DOHH2 (cell line): ENCODE measurements around the gene SLMAP.

Experiments used
- EZH2phosphoT487 ChIP-seq: fragments of 200-600 bp; sonication (generic); IDR thresholded peaks from 2 replicates; pipeline ENCODE4 v1.6.1; 2017; ENCODE audit warnings: borderline replicate concordance, mild to moderate bottlenecking, antibody characterized with exemption, low read length, moderate library complexity, mixed read lengths
- TF ChIP-seq, protein P1 (sequence below): fragments of 200-600 bp; sonication (generic); IDR thresholded peaks from one replicate; pipeline ENCODE4 v1.5.1; 2014; ENCODE audit warnings: antibody characterized with exemption, mild to moderate bottlenecking, low read depth, low read length; ENCODE audit not compliant: poor library complexity, severe bottlenecking

DNA sequence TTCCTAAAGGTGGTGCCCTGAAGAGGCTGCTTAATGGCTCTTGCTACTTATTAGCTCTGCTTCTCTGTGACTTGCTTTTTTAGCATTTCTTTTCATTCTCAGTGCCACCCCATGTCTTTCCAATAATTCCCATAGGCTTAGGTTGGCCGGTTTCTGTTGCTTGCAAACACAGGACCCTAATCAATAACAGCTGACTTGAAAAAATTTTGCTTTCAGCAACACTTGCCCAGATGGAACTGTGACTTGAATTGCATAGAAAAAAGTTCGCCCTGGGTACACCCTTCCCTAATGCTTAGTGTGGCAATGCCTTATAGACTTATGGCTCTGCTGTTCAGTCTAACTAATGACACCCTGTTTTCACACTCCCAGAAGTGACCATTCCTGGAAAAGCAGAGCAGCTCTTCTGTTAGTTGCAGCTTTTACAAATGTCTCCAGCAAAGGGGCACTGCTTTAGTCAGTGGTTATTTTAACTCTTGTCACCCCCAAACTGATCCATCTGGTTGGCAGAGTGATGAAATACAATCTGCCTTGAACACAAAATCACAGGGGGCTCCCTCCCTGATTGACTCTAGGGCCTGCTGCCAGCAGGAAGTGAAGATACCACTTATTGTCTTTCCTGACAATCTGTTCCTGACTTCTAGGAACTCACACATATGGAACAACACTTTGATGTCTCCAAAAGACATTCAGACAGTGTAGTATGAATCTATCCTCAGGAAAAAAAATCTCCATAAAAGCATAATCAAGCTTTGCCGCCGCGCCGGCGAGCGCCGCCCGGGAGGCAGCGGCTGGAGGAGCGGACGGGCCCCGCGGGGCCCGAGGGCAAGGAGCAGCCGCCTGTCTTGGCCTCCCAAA, 9.7 kb upstream of the SLMAP start:
- TF ChIP-seq, protein P1, sequence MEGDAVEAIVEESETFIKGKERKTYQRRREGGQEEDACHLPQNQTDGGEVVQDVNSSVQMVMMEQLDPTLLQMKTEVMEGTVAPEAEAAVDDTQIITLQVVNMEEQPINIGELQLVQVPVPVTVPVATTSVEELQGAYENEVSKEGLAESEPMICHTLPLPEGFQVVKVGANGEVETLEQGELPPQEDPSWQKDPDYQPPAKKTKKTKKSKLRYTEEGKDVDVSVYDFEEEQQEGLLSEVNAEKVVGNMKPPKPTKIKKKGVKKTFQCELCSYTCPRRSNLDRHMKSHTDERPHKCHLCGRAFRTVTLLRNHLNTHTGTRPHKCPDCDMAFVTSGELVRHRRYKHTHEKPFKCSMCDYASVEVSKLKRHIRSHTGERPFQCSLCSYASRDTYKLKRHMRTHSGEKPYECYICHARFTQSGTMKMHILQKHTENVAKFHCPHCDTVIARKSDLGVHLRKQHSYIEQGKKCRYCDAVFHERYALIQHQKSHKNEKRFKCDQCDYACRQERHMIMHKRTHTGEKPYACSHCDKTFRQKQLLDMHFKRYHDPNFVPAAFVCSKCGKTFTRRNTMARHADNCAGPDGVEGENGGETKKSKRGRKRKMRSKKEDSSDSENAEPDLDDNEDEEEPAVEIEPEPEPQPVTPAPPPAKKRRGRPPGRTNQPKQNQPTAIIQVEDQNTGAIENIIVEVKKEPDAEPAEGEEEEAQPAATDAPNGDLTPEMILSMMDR: no peak
- no peak for TF ChIP-seq EZH2phosphoT487
